Mesenchymal stem cell (in vitro differentiated cells and primary cell): Measurements from ENCODE around the gene ZRANB3.
"Not testable (repeated sequence)": the region's sequence is repeated elsewhere in the genome, so short reads cannot be mapped to it uniquely, and the experiment has no call there.

Experiments
- DNase-seq: peaks from one replicate; pipeline ENCODE4 v3.0.0-alpha.2; 2013
- H2AFZ ChIP-seq: one replicate; pipeline ENCODE4 v1.6.1; 2013; ENCODE audit warnings: low read depth, mild to moderate bottlenecking, control low read depth, inconsistent platforms, low read length, moderate library complexity
- H2AK5ac ChIP-seq: 2 replicates; pipeline ENCODE4 v1.6.1; 2013; ENCODE audit warnings: low read length, moderate library complexity, mild to moderate bottlenecking, inconsistent platforms; ENCODE audit not compliant: severe bottlenecking
- H2BK120ac ChIP-seq: one replicate; pipeline ENCODE4 v1.6.1; 2013; ENCODE audit warnings: low read depth, mild to moderate bottlenecking, inconsistent platforms, low read length, moderate library complexity
- H2BK12ac ChIP-seq, 2 experiments: one replicate each; pipeline ENCODE4 v1.6.1; 2013; ENCODE audit warnings: inconsistent platforms in 2 of 2, low read length in 2 of 2, mild to moderate bottlenecking in 2 of 2, moderate library complexity in 2 of 2, control low read depth in 1 of 2
- H2BK15ac ChIP-seq: one replicate; pipeline ENCODE4 v1.6.1; 2013; ENCODE audit warnings: mild to moderate bottlenecking, low read depth, inconsistent platforms; ENCODE audit not compliant: poor library complexity, severe bottlenecking
- H2BK5ac ChIP-seq: 2 replicates; pipeline ENCODE4 v1.6.1; 2013; ENCODE audit warnings: low read depth, mild to moderate bottlenecking, low read length, control low read depth, inconsistent platforms; ENCODE audit not compliant: poor library complexity, severe bottlenecking
- H3K14ac ChIP-seq, 2 experiments: one replicate each; pipeline ENCODE4 v1.6.1; 2013; ENCODE audit warnings: inconsistent platforms in 2 of 2, low read length in 2 of 2, control low read depth in 1 of 2, mild to moderate bottlenecking in 1 of 2, moderate library complexity in 1 of 2
- H3K18ac ChIP-seq, 2 experiments: one replicate each; pipeline ENCODE4 v1.6.1; 2013; ENCODE audit warnings: inconsistent platforms in 2 of 2, low read length in 2 of 2, control low read depth in 1 of 2, low read depth in 1 of 2, mild to moderate bottlenecking in 1 of 2
- H3K23ac ChIP-seq, 2 experiments: one replicate each; pipeline ENCODE4 v1.6.1; 2013; ENCODE audit warnings: inconsistent platforms in 2 of 2, low read length in 2 of 2, mild to moderate bottlenecking in 2 of 2, moderate library complexity in 2 of 2, control low read depth in 1 of 2
- H3K27ac ChIP-seq: 2 replicates; pipeline ENCODE4 v1.5.1; 2013; ENCODE audit warnings: mild to moderate bottlenecking, moderate library complexity, low read length, control low read depth, inconsistent platforms; ENCODE audit not compliant: poor library complexity, severe bottlenecking
- H3K27me3 ChIP-seq, 2 experiments: 2 replicates each; pipeline versions ENCODE4 v1.6.1 to v1.7.0; 2013; ENCODE audit warnings: low read length in 2 of 2, mild to moderate bottlenecking in 2 of 2, moderate library complexity in 2 of 2, control low read depth in 1 of 2, inconsistent platforms in 1 of 2; ENCODE audit not compliant: control insufficient read depth in 1 of 2, insufficient read depth in 1 of 2
- H3K36me3 ChIP-seq, 2 experiments: 2 replicates each; pipeline versions ENCODE4 v1.6.1 to v1.7.0; 2013; ENCODE audit warnings: low read length in 2 of 2, control low read depth in 1 of 2, inconsistent platforms in 1 of 2, low read depth in 1 of 2, mild to moderate bottlenecking in 1 of 2; ENCODE audit not compliant: insufficient read depth in 2 of 2, control insufficient read depth in 1 of 2
- H3K4ac ChIP-seq, 2 experiments: one replicate each; pipeline ENCODE4 v1.6.1; 2013; ENCODE audit warnings: inconsistent platforms in 2 of 2, low read length in 2 of 2, mild to moderate bottlenecking in 2 of 2, moderate library complexity in 2 of 2, control low read depth in 1 of 2, low read depth in 1 of 2
- H3K4me1 ChIP-seq: 2 replicates; pipeline ENCODE4 v1.6.1; 2013; ENCODE audit warnings: low read depth, low read length, control low read depth; ENCODE audit not compliant: control insufficient read depth, insufficient read depth
- H3K4me2 ChIP-seq: 2 replicates; pipeline ENCODE4 v1.6.1; 2013; ENCODE audit warnings: low read length, mild to moderate bottlenecking, inconsistent platforms; ENCODE audit not compliant: poor library complexity, severe bottlenecking
- H3K4me3 ChIP-seq, 2 experiments: 2 replicates each; pipeline versions ENCODE4 v1.5.1 to v1.7.0; 2013; ENCODE audit warnings: low read length in 2 of 2, mild to moderate bottlenecking in 2 of 2, control low read depth in 1 of 2, low read depth in 1 of 2; ENCODE audit not compliant: insufficient read depth in 1 of 2
- H3K79me1 ChIP-seq: replicated peaks from 2 replicates; pipeline ENCODE4 v1.6.1; 2013; ENCODE audit warnings: mild to moderate bottlenecking, control low read depth, low read length, inconsistent platforms; ENCODE audit not compliant: poor library complexity, severe bottlenecking
- H3K9ac ChIP-seq: 2 replicates; pipeline ENCODE4 v1.7.0; 2013; ENCODE audit warnings: mild to moderate bottlenecking, low read length, moderate library complexity
- H3K9me3 ChIP-seq: 2 replicates; pipeline ENCODE4 v1.7.0; 2013; ENCODE audit warnings: mild to moderate bottlenecking, low read length; ENCODE audit not compliant: control insufficient read depth
- H4K8ac ChIP-seq: one replicate; pipeline ENCODE4 v1.6.1; 2013; ENCODE audit warnings: inconsistent platforms, mild to moderate bottlenecking, low read length, moderate library complexity
- H4K91ac ChIP-seq: one replicate; pipeline ENCODE4 v1.6.1; 2013; ENCODE audit warnings: mild to moderate bottlenecking, low read length, inconsistent platforms
- WGBS: methylation state at CpG from one replicate; pipeline ENCODE4 v1.1.7; 2013; ENCODE audit warnings: mixed read lengths; 5-methylcytosine and 5-hydroxymethylcytosine counted together

Gene ZRANB3

DNA sequence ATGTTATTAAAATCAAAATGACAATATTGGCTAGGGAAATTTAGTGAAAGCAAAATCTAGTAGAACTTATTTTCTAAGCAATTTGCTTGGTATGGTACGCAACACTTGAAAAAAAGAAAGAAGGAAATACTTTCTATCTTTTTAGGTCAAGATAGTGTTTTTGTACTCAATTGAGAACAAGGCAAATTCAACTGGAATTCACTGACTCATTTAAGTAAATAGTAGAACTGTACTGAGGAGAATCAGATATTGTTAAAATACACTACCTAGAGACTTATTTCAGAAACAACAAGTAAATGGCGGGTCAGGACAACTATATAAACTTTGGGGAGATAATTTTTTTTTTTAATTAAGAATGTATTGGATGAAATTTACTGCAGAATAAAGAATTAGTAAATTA is 18.9 kb downstream of the ZRANB3 start:
- no peak overlapping the region for H2BK15ac ChIP-seq
- no peak overlapping the region for H4K8ac ChIP-seq
- H3K4me2 ChIP-seq: no peak overlapping the region
- no peak overlapping the region for H3K18ac ChIP-seq
- H3K36me3 ChIP-seq: no peaks in the 10 kb centered on the region
- WGBS: 100% methylated on average over 1 of the region's 2 CpGs
- no peak overlapping the region for H3K4me3 ChIP-seq
- H4K91ac ChIP-seq: no peak overlapping the region
- no peaks in the 10 kb centered on the region for H3K4me1 ChIP-seq
- no peak overlapping the region for H3K9ac ChIP-seq
- H2BK120ac ChIP-seq: no peak overlapping the region
- no peak overlapping the region for H3K23ac ChIP-seq
- no peak for DNase-seq
- no peak overlapping the region for H2BK5ac ChIP-seq
- H3K9me3 ChIP-seq: peaks cover 6% of the 10 kb centered on the region
- no peak overlapping the region for H2AK5ac ChIP-seq
- no peak overlapping the region for H3K14ac ChIP-seq
- H2AFZ ChIP-seq: no peak overlapping the region
- H3K79me1 ChIP-seq: peaks cover 15% of the 10 kb centered on the region
- H2BK12ac ChIP-seq: no peak overlapping the region
- H3K4ac ChIP-seq: no peak overlapping the region
- H3K27ac ChIP-seq: no peak overlapping the region
- no peaks in the 10 kb centered on the region for H3K27me3 ChIP-seq

DNA sequence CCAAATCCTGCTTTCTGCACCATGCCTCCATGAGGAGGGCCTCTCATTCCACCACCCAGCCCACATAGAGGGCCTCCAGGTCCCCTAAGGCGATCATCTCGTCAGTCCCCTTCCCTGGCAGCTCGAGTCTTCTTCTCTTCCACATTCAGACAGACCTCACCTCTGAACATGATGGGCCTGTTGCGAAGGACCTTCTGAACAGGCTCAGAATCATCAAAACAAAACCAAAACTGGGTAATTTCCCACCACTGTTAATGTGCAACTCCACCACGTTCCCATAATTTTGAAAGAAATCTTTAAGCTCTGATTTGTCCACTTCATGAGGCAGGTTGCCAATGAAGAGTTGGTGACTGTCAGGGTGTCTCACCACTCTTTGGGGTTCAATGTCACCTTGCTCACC is 20.4 kb downstream of the ZRANB3 start:
- Histone ChIP-seq H3K23ac (no peak overlapping the region), H3K18ac (no peak overlapping the region), H3K4me3 (no peak overlapping the region), H4K91ac (no peak overlapping the region), H2BK5ac (no peak overlapping the region), H3K36me3 (no peaks in the 10 kb centered on the region), H3K9me3 (peaks cover 2% of the 10 kb centered on the region), H3K79me1 (peaks cover 15% of the 10 kb centered on the region), H2AFZ (no peak overlapping the region), H3K4me1 (no peaks in the 10 kb centered on the region), H2AK5ac (no peak overlapping the region), H4K8ac (no peak overlapping the region), H3K9ac (no peak overlapping the region), H3K4ac (no peak overlapping the region), H3K27me3 (no peaks in the 10 kb centered on the region), H3K27ac (no peak overlapping the region), H2BK120ac (no peak overlapping the region), H2BK15ac (no peak overlapping the region), H3K14ac (no peak overlapping the region), H3K4me2 (no peak overlapping the region), H2BK12ac (no peak overlapping the region)
- no peak for DNase-seq
- 95% methylated on average over 5 of the region's 5 CpGs for WGBS

DNA sequence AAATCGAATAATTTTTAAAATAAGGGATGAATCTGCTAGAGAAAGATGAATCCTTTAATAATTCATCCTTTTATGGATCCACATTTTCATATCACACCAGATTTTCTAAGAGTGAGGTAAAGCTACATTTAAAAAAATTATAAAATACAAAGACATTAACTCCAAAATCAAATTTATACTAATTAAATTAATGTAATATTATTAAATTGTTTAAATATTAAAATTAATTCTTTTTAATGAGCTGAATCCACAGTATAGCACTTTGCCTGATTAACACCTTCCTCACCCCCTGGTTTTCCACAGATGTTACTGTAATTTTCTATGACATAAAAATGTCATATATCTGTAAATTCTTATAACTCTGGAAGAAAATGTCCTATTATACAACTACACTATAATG is 26.2 kb downstream of the ZRANB3 start:
- no peaks in the 10 kb centered on the region for H3K27me3 ChIP-seq
- H3K23ac ChIP-seq: no peak overlapping the region
- no peak overlapping the region for H4K8ac ChIP-seq
- peaks cover 2% of the 10 kb centered on the region for H3K79me1 ChIP-seq
- H3K9ac ChIP-seq: no peak overlapping the region
- H3K4me3 ChIP-seq: no peak overlapping the region
- no peak for DNase-seq
- WGBS: no CpG with 5 or more reads among the region's 1 CpG
- H3K18ac ChIP-seq: no peak overlapping the region
- H2BK120ac ChIP-seq: no peak overlapping the region
- no peak overlapping the region for H3K4me2 ChIP-seq
- no peak overlapping the region for H4K91ac ChIP-seq
- peaks cover 0 to 6% of the 10 kb centered on the region in 2 experiments for H3K36me3 ChIP-seq
- no peak overlapping the region for H2AFZ ChIP-seq
- no peaks in the 10 kb centered on the region for H3K4me1 ChIP-seq
- H3K4ac ChIP-seq: no peak overlapping the region
- H2BK12ac ChIP-seq: no peak overlapping the region
- H2AK5ac ChIP-seq: no peak overlapping the region
- H2BK15ac ChIP-seq: no peak overlapping the region
- H3K9me3 ChIP-seq: peaks cover 10% of the 10 kb centered on the region
- no peak overlapping the region for H3K14ac ChIP-seq
- H2BK5ac ChIP-seq: no peak overlapping the region
- no peak overlapping the region for H3K27ac ChIP-seq

GRCh38 chr2:135498588-135498987 is 32.4 kb downstream of the ZRANB3 start:
- H2BK15ac ChIP-seq, H3K79me1 ChIP-seq, H3K27ac ChIP-seq, H3K18ac ChIP-seq, H3K14ac ChIP-seq, H2BK12ac ChIP-seq, H3K23ac ChIP-seq, H3K9ac ChIP-seq, H3K4ac ChIP-seq, H2BK120ac ChIP-seq, H3K4me3 ChIP-seq, H3K36me3 ChIP-seq, H3K27me3 ChIP-seq, H3K4me2 ChIP-seq, H3K4me1 ChIP-seq, H4K8ac ChIP-seq, H2BK5ac ChIP-seq, H2AK5ac ChIP-seq, H2AFZ ChIP-seq, H4K91ac ChIP-seq, DNase-seq: not testable (repeated sequence)
- peaks cover 25% of the 10 kb centered on the region for H3K9me3 ChIP-seq
- WGBS: 97% methylated on average over 7 of the region's 7 CpGs
